ENCODE measurements around the gene BBOX1.

The BBOX1 gene

GRCh38 chr11:27100534-27100933, 59.9 kb downstream of the BBOX1 start:
- H3K4me1 ChIP-seq (ENCODE audit: control insufficient read depth, insufficient read depth, low read length): no peaks in the 10 kb centered on the region
- H3K9ac ChIP-seq (ENCODE audit: low read depth, low read length): no peak overlapping the region
- H3K27me3 ChIP-seq (ENCODE audit: control insufficient read depth, insufficient read depth, low read length): no peaks in the 10 kb centered on the region
- no peak overlapping the region for H3K27ac ChIP-seq (ENCODE audit: low read depth, low read length)
- H3K9me3 ChIP-seq (ENCODE audit: control insufficient read depth, insufficient read depth, low read length): no peaks in the 10 kb centered on the region
- H3K36me3 ChIP-seq (ENCODE audit: control insufficient read depth, insufficient read depth, low read length): no peaks in the 10 kb centered on the region
- no peak overlapping the region for H3K4me3 ChIP-seq (ENCODE audit: low read depth, low read length)

- Histone ChIP-seq H3K4me1 (ENCODE audit: control insufficient read depth, insufficient read depth, low read length) (no peaks in the 10 kb centered on the region), H3K27ac (ENCODE audit: low read depth, low read length) (no peak overlapping the region), H3K27me3 (ENCODE audit: control insufficient read depth, insufficient read depth, low read length) (no peaks in the 10 kb centered on the region), H3K9ac (ENCODE audit: low read depth, low read length) (no peak overlapping the region), H3K9me3 (ENCODE audit: control insufficient read depth, insufficient read depth, low read length) (no peaks in the 10 kb centered on the region), H3K4me3 (ENCODE audit: low read depth, low read length) (no peak overlapping the region), H3K36me3 (ENCODE audit: control insufficient read depth, insufficient read depth, low read length) (no peaks in the 10 kb centered on the region)
Measured at GRCh38 chr11:27107548-27107947, 66.9 kb downstream of the BBOX1 start.

- Histone ChIP-seq H3K27me3 (ENCODE audit: control insufficient read depth, insufficient read depth, low read length) (no peaks in the 10 kb centered on the region), H3K36me3 (ENCODE audit: control insufficient read depth, insufficient read depth, low read length) (no peaks in the 10 kb centered on the region), H3K27ac (ENCODE audit: low read depth, low read length) (no peak overlapping the region), H3K9me3 (ENCODE audit: control insufficient read depth, insufficient read depth, low read length) (no peaks in the 10 kb centered on the region), H3K4me3 (ENCODE audit: low read depth, low read length) (no peak overlapping the region), H3K4me1 (ENCODE audit: control insufficient read depth, insufficient read depth, low read length) (no peaks in the 10 kb centered on the region), H3K9ac (ENCODE audit: low read depth, low read length) (no peak overlapping the region)
Measured at GRCh38 chr11:27108809-27109208, 68.2 kb downstream of the BBOX1 start.

GRCh38 chr11:27111896-27112295, 71.3 kb downstream of the BBOX1 start:
- no peak overlapping the region for H3K27ac ChIP-seq (ENCODE audit: low read depth, low read length)
- H3K9me3 ChIP-seq (ENCODE audit: control insufficient read depth, insufficient read depth, low read length): no peaks in the 10 kb centered on the region
- H3K9ac ChIP-seq (ENCODE audit: low read depth, low read length): no peak overlapping the region
- no peaks in the 10 kb centered on the region for H3K4me1 ChIP-seq (ENCODE audit: control insufficient read depth, insufficient read depth, low read length)
- H3K4me3 ChIP-seq (ENCODE audit: low read depth, low read length): no peak overlapping the region
- H3K27me3 ChIP-seq (ENCODE audit: control insufficient read depth, insufficient read depth, low read length): no peaks in the 10 kb centered on the region
- no peaks in the 10 kb centered on the region for H3K36me3 ChIP-seq (ENCODE audit: control insufficient read depth, insufficient read depth, low read length)

- H3K9ac ChIP-seq (ENCODE audit: low read depth, low read length): no peak overlapping the region
- H3K4me3 ChIP-seq (ENCODE audit: low read depth, low read length): no peak overlapping the region
- no peaks in the 10 kb centered on the region for H3K36me3 ChIP-seq (ENCODE audit: control insufficient read depth, insufficient read depth, low read length)
- H3K27ac ChIP-seq (ENCODE audit: low read depth, low read length): no peak overlapping the region
- no peaks in the 10 kb centered on the region for H3K9me3 ChIP-seq (ENCODE audit: control insufficient read depth, insufficient read depth, low read length)
- no peaks in the 10 kb centered on the region for H3K4me1 ChIP-seq (ENCODE audit: control insufficient read depth, insufficient read depth, low read length)
- H3K27me3 ChIP-seq (ENCODE audit: control insufficient read depth, insufficient read depth, low read length): no peaks in the 10 kb centered on the region
Measured at GRCh38 chr11:27112946-27113345, 72.3 kb downstream of the BBOX1 start.

GRCh38 chr11:27115051-27115650, 74.5 kb downstream of the BBOX1 start:
- Histone ChIP-seq H3K27ac (ENCODE audit: low read depth, low read length) (no peak overlapping the region), H3K4me1 (ENCODE audit: control insufficient read depth, insufficient read depth, low read length) (peaks cover 4% of the 10 kb centered on the region; the same call in 1 of the 2 replicates), H3K9me3 (ENCODE audit: control insufficient read depth, insufficient read depth, low read length) (no peaks in the 10 kb centered on the region), H3K9ac (ENCODE audit: low read depth, low read length) (no peak overlapping the region), H3K36me3 (ENCODE audit: control insufficient read depth, insufficient read depth, low read length) (no peaks in the 10 kb centered on the region), H3K4me3 (ENCODE audit: low read depth, low read length) (no peak overlapping the region), H3K27me3 (ENCODE audit: control insufficient read depth, insufficient read depth, low read length) (no peaks in the 10 kb centered on the region)

GRCh38 chr11:27116684-27117083, 76.1 kb downstream of the BBOX1 start:
- peaks cover 4% of the 10 kb centered on the region; the same call in 1 of the 2 replicates for H3K4me1 ChIP-seq (ENCODE audit: control insufficient read depth, insufficient read depth, low read length)
- no peak overlapping the region for H3K4me3 ChIP-seq (ENCODE audit: low read depth, low read length)
- H3K36me3 ChIP-seq (ENCODE audit: control insufficient read depth, insufficient read depth, low read length): no peaks in the 10 kb centered on the region
- H3K27ac ChIP-seq (ENCODE audit: low read depth, low read length): no peak overlapping the region
- H3K27me3 ChIP-seq (ENCODE audit: control insufficient read depth, insufficient read depth, low read length): no peaks in the 10 kb centered on the region
- no peaks in the 10 kb centered on the region for H3K9me3 ChIP-seq (ENCODE audit: control insufficient read depth, insufficient read depth, low read length)
- no peak overlapping the region for H3K9ac ChIP-seq (ENCODE audit: low read depth, low read length)

- Histone ChIP-seq H3K9ac (ENCODE audit: low read depth, low read length) (no peak overlapping the region), H3K27me3 (ENCODE audit: control insufficient read depth, insufficient read depth, low read length) (no peaks in the 10 kb centered on the region), H3K9me3 (ENCODE audit: control insufficient read depth, insufficient read depth, low read length) (no peaks in the 10 kb centered on the region), H3K36me3 (ENCODE audit: control insufficient read depth, insufficient read depth, low read length) (no peaks in the 10 kb centered on the region), H3K4me3 (ENCODE audit: low read depth, low read length) (no peak overlapping the region), H3K27ac (ENCODE audit: low read depth, low read length) (no peak overlapping the region), H3K4me1 (ENCODE audit: control insufficient read depth, insufficient read depth, low read length) (peaks cover 5% of the 10 kb centered on the region)
Measured at GRCh38 chr11:27118371-27118770, 77.8 kb downstream of the BBOX1 start.

GRCh38 chr11:27118949-27119348, 78.3 kb downstream of the BBOX1 start:
- Histone ChIP-seq H3K36me3 (ENCODE audit: control insufficient read depth, insufficient read depth, low read length) (no peaks in the 10 kb centered on the region), H3K9ac (ENCODE audit: low read depth, low read length) (no peak overlapping the region), H3K27ac (ENCODE audit: low read depth, low read length) (no peak overlapping the region), H3K27me3 (ENCODE audit: control insufficient read depth, insufficient read depth, low read length) (no peaks in the 10 kb centered on the region), H3K9me3 (ENCODE audit: control insufficient read depth, insufficient read depth, low read length) (no peaks in the 10 kb centered on the region), H3K4me3 (ENCODE audit: low read depth, low read length) (no peak overlapping the region), H3K4me1 (ENCODE audit: control insufficient read depth, insufficient read depth, low read length) (peaks cover 11% of the 10 kb centered on the region)

GRCh38 chr11:27119396-27119795, 78.8 kb downstream of the BBOX1 start:
- H3K4me3 ChIP-seq (ENCODE audit: low read depth, low read length): no peak overlapping the region
- H3K27ac ChIP-seq (ENCODE audit: low read depth, low read length): no peak overlapping the region
- H3K9ac ChIP-seq (ENCODE audit: low read depth, low read length): no peak overlapping the region
- H3K9me3 ChIP-seq (ENCODE audit: control insufficient read depth, insufficient read depth, low read length): no peaks in the 10 kb centered on the region
- H3K36me3 ChIP-seq (ENCODE audit: control insufficient read depth, insufficient read depth, low read length): no peaks in the 10 kb centered on the region
- peaks cover 14% of the 10 kb centered on the region for H3K4me1 ChIP-seq (ENCODE audit: control insufficient read depth, insufficient read depth, low read length)
- no peaks in the 10 kb centered on the region for H3K27me3 ChIP-seq (ENCODE audit: control insufficient read depth, insufficient read depth, low read length)

GRCh38 chr11:27120211-27120610, 79.6 kb downstream of the BBOX1 start:
- H3K27me3 ChIP-seq (ENCODE audit: control insufficient read depth, insufficient read depth, low read length): no peaks in the 10 kb centered on the region
- H3K36me3 ChIP-seq (ENCODE audit: control insufficient read depth, insufficient read depth, low read length): no peaks in the 10 kb centered on the region
- no peak overlapping the region for H3K9ac ChIP-seq (ENCODE audit: low read depth, low read length)
- H3K4me3 ChIP-seq (ENCODE audit: low read depth, low read length): no peak overlapping the region
- no peaks in the 10 kb centered on the region for H3K9me3 ChIP-seq (ENCODE audit: control insufficient read depth, insufficient read depth, low read length)
- peaks cover 14% of the 10 kb centered on the region for H3K4me1 ChIP-seq (ENCODE audit: control insufficient read depth, insufficient read depth, low read length)
- no peak overlapping the region for H3K27ac ChIP-seq (ENCODE audit: low read depth, low read length)

GRCh38 chr11:27122001-27122400, 81.4 kb downstream of the BBOX1 start:
- Histone ChIP-seq H3K9ac (ENCODE audit: low read depth, low read length) (no peak overlapping the region), H3K9me3 (ENCODE audit: control insufficient read depth, insufficient read depth, low read length) (no peaks in the 10 kb centered on the region), H3K27me3 (ENCODE audit: control insufficient read depth, insufficient read depth, low read length) (no peaks in the 10 kb centered on the region), H3K27ac (ENCODE audit: low read depth, low read length) (no peak overlapping the region), H3K36me3 (ENCODE audit: control insufficient read depth, insufficient read depth, low read length) (no peaks in the 10 kb centered on the region), H3K4me3 (ENCODE audit: low read depth, low read length) (no peak overlapping the region), H3K4me1 (ENCODE audit: control insufficient read depth, insufficient read depth, low read length) (peaks cover 14% of the 10 kb centered on the region)
